Thoracic aorta (tissue), 2 donors: ENCODE results near the gene SLC26A6. TPM values are rescaled to one million over a fixed set of nuclear protein-coding genes. Genes with fewer than 3 reads are reported as not detected.
A peak's percentile ranks its signal among the peaks of the same experiment; 100 is the strongest.

Experiments
- ATAC-seq: fragments of 150-250 bp; one replicate; pipeline ENCODE4 v1.8.0; 2017; ENCODE audit warnings: low read depth; ENCODE audit not compliant: insufficient number of reproducible peaks, low FRiP score
- DNase-seq: peaks from one replicate; pipeline ENCODE4 v3.0.0-alpha.2; 2020; ENCODE audit warnings: low spot score
- H3K27ac ChIP-seq, 2 donors: fragments of 200-600 bp; sonication (generic); 1 replicate in 1 of 2; 2 replicates in 1 of 2; pipeline ENCODE4 v1.5.1; 2016; ENCODE audit warnings: mild to moderate bottlenecking in 2 of 2, moderate library complexity in 2 of 2
- H3K27me3 ChIP-seq: fragments of 200-600 bp; sonication (generic); replicated peaks from 2 replicates; pipeline ENCODE4 v1.6.0; 2016; ENCODE audit warnings: mild to moderate bottlenecking; ENCODE audit not compliant: insufficient read depth
- H3K36me3 ChIP-seq: fragments of 200-600 bp; sonication (generic); one replicate; pipeline ENCODE4 v1.5.1; 2016
- H3K4me1 ChIP-seq, 2 donors: fragments of 200-600 bp; sonication (generic); 1 replicate in 1 of 2; 2 replicates in 1 of 2; pipeline versions ENCODE4 v1.5.1 to v1.6.0; 2016; ENCODE audit warnings: low read depth in 2 of 2, mild to moderate bottlenecking in 1 of 2; ENCODE audit not compliant: control insufficient read depth in 1 of 2
- H3K4me3 ChIP-seq: fragments of 200-600 bp; sonication (generic); 2 replicates; pipeline ENCODE4 v1.5.1; 2016; ENCODE audit warnings: mild to moderate bottlenecking
- H3K9me3 ChIP-seq: fragments of 200-600 bp; sonication (generic); 2 replicates; pipeline ENCODE4 v1.5.1; 2016
- CTCF ChIP-seq: fragments of 200-600 bp; sonication (generic); IDR thresholded peaks from one replicate; pipeline ENCODE4 v1.5.1; 2019; ENCODE audit warnings: antibody characterized with exemption
- total RNA-seq, 2 donors: library from RNA; depleted of rRNA; stranded (reverse); fragments of >200 nt; gene quantifications; one replicate each; pipeline versions ENCODE4 v1.1.0 to v1.2.3, GENCODE V29; 2016

Gene SLC26A6
- total RNA-seq, 2 donors from 2014 or later, result 93.9 to 102 TPM

GRCh38 chr3:48598323-48599076, 36.8 kb downstream of the SLC26A6 start:
- Histone ChIP-seq H3K4me1 (peaks cover 31 to 73% of the 10 kb centered on the region in 2 donors), H3K36me3 (peaks cover 34% of the 10 kb centered on the region), H3K4me3 (peak overlapping the region; percentile 24), H3K27ac (peak overlapping the region; percentile 90 to 93), H3K27me3 (no peaks in the 10 kb centered on the region), H3K9me3 (no peaks in the 10 kb centered on the region)
- no peak for TF ChIP-seq CTCF
- ATAC-seq (peak; percentile 82), DNase-seq (peak; percentile 61)

GRCh38 chr3:48597408-48597800, 37.9 kb downstream of the SLC26A6 start:
- H3K27me3 ChIP-seq, result no peaks in the 10 kb centered on the region
- H3K27ac ChIP-seq, result peak overlapping the region; percentile 90 to 93
- peaks cover 31 to 73% of the 10 kb centered on the region in 2 donors for H3K4me1 ChIP-seq
- ATAC-seq (no peak), DNase-seq (no peak)
- H3K4me3 ChIP-seq, result no peak overlapping the region
- H3K36me3 ChIP-seq, result peaks cover 24% of the 10 kb centered on the region
- TF ChIP-seq CTCF, result no peak
- no peaks in the 10 kb centered on the region for H3K9me3 ChIP-seq

- Histone ChIP-seq H3K4me1 (peaks cover 31 to 73% of the 10 kb centered on the region in 2 donors), H3K27me3 (no peaks in the 10 kb centered on the region), H3K9me3 (no peaks in the 10 kb centered on the region), H3K27ac (peak overlapping the region; percentile 90 to 93), H3K36me3 (peaks cover 19% of the 10 kb centered on the region), H3K4me3 (no peak overlapping the region)
- ATAC-seq (no peak), DNase-seq (no peak)
- no peak for TF ChIP-seq CTCF
Measured at GRCh38 chr3:48596676-48597407, 38.4 kb downstream of the SLC26A6 start.

- H3K27ac ChIP-seq, result peak overlapping the region; percentile 30 to 93
- no peak for ATAC-seq
- no peaks in the 10 kb centered on the region for H3K27me3 ChIP-seq
- H3K4me3 ChIP-seq, result no peak overlapping the region
- peaks cover 13% of the 10 kb centered on the region for H3K36me3 ChIP-seq
- no peaks in the 10 kb centered on the region for H3K9me3 ChIP-seq
- no peak for TF ChIP-seq CTCF
- no peak for DNase-seq
- peaks cover 31 to 72% of the 10 kb centered on the region in 2 donors for H3K4me1 ChIP-seq
Measured at GRCh38 chr3:48596157-48596556, 39.1 kb downstream of the SLC26A6 start.

- H3K4me3 ChIP-seq, result peak overlapping the region; percentile 73
- ATAC-seq (peak; percentile 0), DNase-seq (peak; percentile 58)
- peaks cover 31 to 66% of the 10 kb centered on the region in 2 donors for H3K4me1 ChIP-seq
- TF ChIP-seq CTCF, result no peak
- H3K9me3 ChIP-seq, result no peaks in the 10 kb centered on the region
- H3K27me3 ChIP-seq, result no peaks in the 10 kb centered on the region
- H3K27ac ChIP-seq, result peak overlapping the region; percentile 30 to 93
- peaks cover 8% of the 10 kb centered on the region for H3K36me3 ChIP-seq
Measured at GRCh38 chr3:48595526-48596121, 39.6 kb downstream of the SLC26A6 start.
